ENCODE data around the gene FRG2. TPM values are rescaled to one million over a fixed set of nuclear protein-coding genes. Genes with fewer than 3 reads are reported as not detected.
"Not testable (repeated sequence)": the region's sequence is repeated elsewhere in the genome, so short reads cannot be mapped to it uniquely, and the experiment has no call there.

FRG2 gene
- total RNA-seq: not detected
- not detected for polyA plus RNA-seq

DNA sequence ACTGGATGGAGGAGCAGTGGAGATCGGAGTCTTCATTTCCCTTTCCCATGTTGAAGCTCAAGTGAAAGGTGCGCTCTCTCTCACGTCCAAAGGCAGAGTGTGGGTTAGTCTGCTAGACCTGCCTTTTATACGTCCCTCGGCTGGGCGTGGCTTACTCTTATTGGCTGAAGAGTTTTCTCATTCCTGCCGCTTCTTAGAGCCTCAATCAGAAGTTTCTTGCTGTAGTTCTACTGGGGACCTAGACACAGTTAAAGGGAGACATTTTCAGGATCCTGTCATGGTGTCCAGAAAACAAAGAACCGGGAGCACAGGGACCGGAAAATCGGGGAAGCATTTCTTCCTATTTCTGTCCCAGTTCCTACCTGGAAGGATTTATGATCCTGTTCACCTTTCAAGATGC, at the start of gene FRG2:
Gene FRG2 (minus strand): TSS at position 101 of the 400 bp plus-strand sequence. CDS start 52 bp downstream, at position 49.
- DNase-seq; H3K4me3 ChIP-seq; H3K9me3 ChIP-seq; H3K36me3 ChIP-seq; intact Hi-C loops (cut with DNase I); H3K27ac ChIP-seq; H3K4me1 ChIP-seq: not testable (repeated sequence)
- WGBS, 2 donors: 59 to 83% methylated on average over 3 of the region's 10 CpGs
- peaks cover 0 to 14% (median 3%) of the 10 kb centered on the region in 3 donors for H3K27me3 ChIP-seq

DNA sequence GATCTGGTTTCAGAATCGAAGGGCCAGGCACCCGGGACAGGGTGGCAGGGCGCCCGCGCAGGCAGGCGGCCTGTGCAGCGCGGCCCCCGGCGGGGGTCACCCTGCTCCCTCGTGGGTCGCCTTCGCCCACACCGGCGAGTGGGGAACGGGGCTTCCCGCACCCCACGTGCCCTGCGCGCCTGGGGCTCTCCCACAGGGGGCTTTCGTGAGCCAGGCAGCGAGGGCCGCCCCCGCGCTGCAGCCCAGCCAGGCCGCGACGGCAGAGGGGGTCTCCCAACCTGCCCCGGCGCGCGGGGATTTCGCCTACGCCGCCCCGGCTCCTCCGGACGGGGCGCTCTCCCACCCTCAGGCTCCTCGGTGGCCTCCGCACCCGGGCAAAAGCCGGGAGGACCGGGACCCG, 41.3 kb upstream of the FRG2 start:
- H3K4me1 ChIP-seq, H3K27ac ChIP-seq: not testable (repeated sequence)

DNA sequence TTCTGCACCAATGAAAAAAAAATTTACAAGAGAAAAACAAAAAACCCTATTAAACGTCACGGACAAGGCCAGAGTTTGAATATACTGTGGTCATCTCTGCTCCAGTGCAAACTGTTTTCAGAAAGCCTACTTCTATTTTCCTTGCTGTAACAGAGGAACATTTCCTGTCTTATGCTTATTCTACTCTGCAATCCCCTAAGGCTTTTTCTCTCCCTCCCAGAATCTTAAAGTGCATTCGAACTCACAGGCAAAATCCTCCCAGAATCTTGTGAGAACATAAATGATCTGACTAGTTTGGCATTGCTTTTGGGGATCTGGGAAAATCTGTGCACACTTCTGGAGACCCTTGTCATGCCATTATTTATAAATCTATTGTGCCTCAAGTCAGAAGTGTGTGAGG, 37.7 kb upstream of the FRG2 start:
- H3K4me3 ChIP-seq; H3K36me3 ChIP-seq; H3K4me1 ChIP-seq; H3K9me3 ChIP-seq; H3K27ac ChIP-seq; intact Hi-C loops (cut with DNase I); DNase-seq; H3K27me3 ChIP-seq: not testable (repeated sequence)
- 30% methylated on average over 3 of the region's 3 CpGs; no CpG with 5 or more reads in 1 of the 2 donors for WGBS, 2 donors

More for the DNA sequence above, 41.3 kb upstream of the FRG2 start:
- H3K4me3 ChIP-seq; H3K9me3 ChIP-seq; H3K36me3 ChIP-seq; H3K27me3 ChIP-seq; intact Hi-C loops (cut with DNase I); DNase-seq: not testable (repeated sequence)
- WGBS, 2 donors: 71 to 77% methylated on average over 36 to 37 of the region's 45 CpGs

DNA sequence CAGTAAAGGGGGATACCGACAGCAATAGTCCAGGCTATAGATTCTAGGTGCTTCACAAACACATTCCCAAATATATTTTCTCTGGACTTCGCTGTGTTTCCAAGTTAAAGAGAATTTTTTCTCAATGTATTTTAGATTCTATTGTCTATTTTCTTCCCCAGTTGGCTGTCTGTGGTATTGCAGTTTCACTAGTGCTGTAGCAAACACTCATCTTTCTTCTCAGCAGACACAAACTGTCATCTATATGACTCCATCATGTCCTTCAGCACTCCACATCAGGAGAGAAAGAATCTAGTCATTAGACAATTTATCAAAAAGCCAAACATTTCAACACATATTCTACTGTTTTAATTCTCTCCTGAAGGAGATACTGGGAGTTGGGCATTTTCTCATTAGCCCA, 37.3 kb upstream of the FRG2 start, which contains the start of gene DBET:
Gene DBET (plus strand): TSS at position 161 of the 400 bp plus-strand sequence.
- intact Hi-C loops (cut with DNase I): not testable (repeated sequence)

DNA sequence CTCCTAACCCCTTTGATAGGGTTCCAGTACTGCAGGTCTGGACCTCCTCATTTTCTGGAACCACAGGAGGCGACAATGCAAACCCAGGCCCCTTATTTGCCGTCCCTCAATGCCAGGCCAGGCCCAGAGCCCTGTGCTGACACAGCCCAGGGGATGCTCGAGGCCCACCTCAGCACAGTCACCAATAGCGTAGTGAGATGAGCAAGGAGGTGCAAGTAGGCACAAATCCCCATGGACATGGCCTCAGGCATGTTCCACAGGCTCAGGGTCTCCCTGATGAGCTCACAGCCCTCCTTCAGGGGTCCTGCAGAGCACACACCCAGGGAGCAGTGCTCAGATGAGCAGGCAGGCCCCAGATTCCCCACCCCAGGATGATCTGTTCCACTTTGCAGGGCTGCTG, 31.9 kb upstream of the FRG2 start:
- WGBS, 2 donors: 60 to 73% methylated on average over 4 of the region's 4 CpGs
- H3K4me1 ChIP-seq; H3K4me3 ChIP-seq; H3K27ac ChIP-seq; H3K9me3 ChIP-seq; DNase-seq; H3K36me3 ChIP-seq; H3K27me3 ChIP-seq; intact Hi-C loops (cut with DNase I): not testable (repeated sequence)

More for the DNA sequence above, 37.3 kb upstream of the FRG2 start, which contains the start of gene DBET:
- not testable (repeated sequence) for H3K27ac ChIP-seq, H3K4me1 ChIP-seq, DNase-seq, H3K27me3 ChIP-seq, H3K9me3 ChIP-seq, H3K36me3 ChIP-seq, H3K4me3 ChIP-seq
- 38% methylated on average over 2 of the region's 2 CpGs; no CpG with 5 or more reads in 1 of the 2 donors for WGBS, 2 donors

DNA sequence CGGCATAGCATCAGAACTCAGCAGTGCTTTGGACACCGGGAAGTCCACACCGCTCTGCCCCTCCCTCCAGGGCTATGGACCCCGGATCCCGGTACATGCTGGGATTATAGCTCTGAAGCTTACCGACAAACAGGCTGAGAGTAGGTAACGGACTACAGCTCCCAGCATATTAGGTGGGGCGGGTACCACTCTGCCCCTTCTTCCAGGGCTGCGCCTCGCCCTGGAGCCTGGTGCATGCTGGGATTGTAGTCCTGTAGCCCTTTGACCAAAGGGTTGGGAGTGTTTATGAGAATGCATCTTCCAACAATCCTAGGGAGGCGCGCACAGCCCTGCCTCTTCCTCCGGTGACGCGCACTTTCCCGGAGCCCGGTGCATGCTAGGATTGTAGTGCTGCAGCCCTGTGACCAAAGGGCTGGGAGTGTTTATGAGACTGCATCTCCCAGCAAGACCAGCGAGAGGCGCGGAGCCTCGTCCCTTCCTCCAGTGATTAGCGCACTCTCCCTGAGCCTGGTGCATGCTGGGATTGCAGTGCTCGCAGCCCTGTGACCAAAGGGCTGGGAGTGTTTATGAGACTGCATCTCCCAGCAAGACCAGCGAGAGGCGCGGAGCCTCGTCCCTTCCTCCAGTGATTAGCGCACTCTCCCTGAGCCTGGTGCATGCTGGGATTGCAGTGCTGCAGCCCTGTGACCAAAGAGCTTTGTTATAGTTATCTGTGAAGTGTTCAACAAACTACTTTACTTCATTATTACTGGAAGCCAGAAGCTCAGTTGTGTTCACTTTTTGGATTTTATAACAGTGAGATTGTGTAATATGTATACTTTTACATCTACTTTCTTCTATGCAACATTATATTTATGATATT, 22.6 kb upstream of the FRG2 start:
- H3K27ac ChIP-seq; H3K4me3 ChIP-seq; intact Hi-C loops (cut with DNase I); H3K4me1 ChIP-seq; DNase-seq; H3K9me3 ChIP-seq; H3K36me3 ChIP-seq; H3K27me3 ChIP-seq: not testable (repeated sequence)
- WGBS, 2 donors: 43 to 47% methylated on average over 6 to 7 of the region's 28 CpGs

DNA sequence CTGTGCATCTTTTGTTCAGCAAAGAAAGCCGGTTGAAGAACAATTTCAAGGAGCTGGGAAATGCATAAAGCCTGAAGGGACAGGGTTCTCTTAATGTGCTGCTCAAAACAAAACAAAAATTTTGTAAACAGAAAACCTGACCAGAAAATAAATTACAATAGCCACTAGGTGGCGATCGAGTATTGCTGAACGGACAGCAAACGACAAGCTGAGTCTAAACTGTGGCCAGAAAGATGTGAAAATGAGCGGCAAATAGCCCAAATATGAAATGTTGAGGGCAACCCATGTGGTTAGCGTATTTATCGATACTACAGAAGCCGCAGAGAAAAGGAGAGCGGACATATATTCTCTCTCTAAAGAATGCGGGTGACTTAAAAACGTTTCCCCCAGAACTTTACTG, 20.6 kb upstream of the FRG2 start:
- H3K4me1 ChIP-seq; H3K27ac ChIP-seq; DNase-seq; H3K4me3 ChIP-seq; H3K27me3 ChIP-seq; intact Hi-C loops (cut with DNase I); H3K9me3 ChIP-seq; H3K36me3 ChIP-seq: not testable (repeated sequence)
- 4 to 10% methylated on average over 1 of the region's 12 CpGs for WGBS, 2 donors

DNA sequence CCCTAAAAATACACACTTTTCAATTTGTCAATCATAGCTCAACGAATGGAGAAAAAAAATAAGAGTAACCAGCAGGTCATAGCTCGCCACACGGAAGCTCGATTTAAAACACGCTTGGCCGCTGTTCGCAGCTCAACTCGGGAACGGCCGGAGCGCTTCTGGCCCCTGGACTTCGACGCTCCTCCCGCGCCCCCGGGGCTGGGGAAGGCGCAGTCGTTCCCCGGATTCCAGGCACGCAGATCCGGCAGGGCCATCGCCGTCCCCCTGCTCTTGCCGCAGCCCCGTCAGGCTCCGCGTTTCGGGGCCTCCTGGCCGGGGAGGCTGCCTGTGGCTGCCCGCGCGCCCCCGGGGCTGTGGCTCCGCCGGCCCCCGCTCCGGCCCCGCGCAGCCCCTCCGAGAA, 13.8 kb upstream of the FRG2 start:
- H3K27ac ChIP-seq; H3K4me1 ChIP-seq; H3K4me3 ChIP-seq; H3K9me3 ChIP-seq; DNase-seq; H3K36me3 ChIP-seq; intact Hi-C loops (cut with DNase I): not testable (repeated sequence)
- peaks cover 3 to 33% (median 23%) of the 10 kb centered on the region in 3 donors for H3K27me3 ChIP-seq
- WGBS, 2 donors: 27 to 51% methylated on average over 32 of the region's 40 CpGs

DNA sequence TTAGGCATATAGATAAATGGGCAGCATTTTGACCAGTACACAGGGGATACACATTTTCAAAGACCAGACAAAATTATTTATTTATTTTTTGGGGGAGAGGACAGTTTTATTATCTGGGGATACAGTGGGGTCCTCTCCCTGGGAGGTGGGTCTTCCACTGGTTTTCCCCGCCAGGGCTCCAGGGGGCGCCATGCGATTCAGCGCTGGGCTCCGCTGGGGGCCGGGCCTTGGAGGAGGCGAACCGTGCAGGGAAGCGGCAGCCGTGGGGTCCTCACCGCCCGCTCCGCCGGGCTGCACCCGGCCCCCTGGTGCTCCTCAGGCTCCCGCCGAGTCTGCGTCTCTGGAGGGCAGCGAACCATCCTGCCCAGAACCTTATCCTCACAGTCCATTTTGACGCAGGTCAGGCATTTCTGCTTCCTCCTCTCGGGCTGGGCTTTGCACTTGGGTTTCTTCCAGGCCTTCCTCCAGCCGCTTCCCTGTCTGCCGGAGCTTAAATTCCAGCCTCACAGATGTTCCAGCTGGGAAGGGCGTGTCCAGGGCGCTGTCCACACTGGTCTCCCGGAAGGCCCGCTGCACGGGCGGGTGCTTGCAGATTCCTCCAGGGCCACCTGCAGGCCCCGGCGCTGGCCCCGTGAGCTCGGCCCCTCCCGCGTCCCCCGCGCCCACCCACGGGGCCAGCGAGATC, 10.8 kb upstream of the FRG2 start:
- 6 to 13% methylated on average over 4 to 6 of the region's 39 CpGs for WGBS, 2 donors
- H3K4me3 ChIP-seq, H3K36me3 ChIP-seq: not testable (repeated sequence)

DNA sequence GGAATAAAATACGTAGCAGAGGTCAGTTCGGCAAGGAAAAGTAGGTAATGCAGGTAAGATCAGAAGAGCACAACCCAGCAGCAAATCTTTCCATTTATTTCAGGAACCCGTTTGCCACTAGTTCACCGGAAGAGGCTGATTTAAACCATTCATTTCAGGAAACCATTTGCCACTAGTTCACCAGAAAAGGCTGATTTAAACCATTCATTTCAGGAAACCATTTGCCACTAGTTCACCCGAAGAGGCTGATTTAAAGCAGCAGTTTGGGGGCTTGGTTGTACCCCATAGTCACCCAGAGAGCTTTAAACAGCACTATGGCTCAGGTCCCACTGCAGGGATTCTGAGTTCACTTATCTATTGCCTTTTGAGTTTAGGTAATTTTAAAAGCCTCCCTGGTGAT, 4.2 kb upstream of the FRG2 start:
- H3K36me3 ChIP-seq; H3K4me3 ChIP-seq; intact Hi-C loops (cut with DNase I); DNase-seq; H3K27ac ChIP-seq; H3K9me3 ChIP-seq; H3K4me1 ChIP-seq: not testable (repeated sequence)
- 53 to 66% methylated on average over 3 of the region's 5 CpGs for WGBS, 2 donors
- peaks cover 3 to 24% (median 18%) of the 10 kb centered on the region in 3 donors for H3K27me3 ChIP-seq

More for the DNA sequence above, 10.8 kb upstream of the FRG2 start:
- H3K9me3 ChIP-seq; H3K27ac ChIP-seq; H3K4me1 ChIP-seq; DNase-seq; intact Hi-C loops (cut with DNase I): not testable (repeated sequence)
- peaks cover 3 to 53% (median 38%) of the 10 kb centered on the region in 3 donors for H3K27me3 ChIP-seq

DNA sequence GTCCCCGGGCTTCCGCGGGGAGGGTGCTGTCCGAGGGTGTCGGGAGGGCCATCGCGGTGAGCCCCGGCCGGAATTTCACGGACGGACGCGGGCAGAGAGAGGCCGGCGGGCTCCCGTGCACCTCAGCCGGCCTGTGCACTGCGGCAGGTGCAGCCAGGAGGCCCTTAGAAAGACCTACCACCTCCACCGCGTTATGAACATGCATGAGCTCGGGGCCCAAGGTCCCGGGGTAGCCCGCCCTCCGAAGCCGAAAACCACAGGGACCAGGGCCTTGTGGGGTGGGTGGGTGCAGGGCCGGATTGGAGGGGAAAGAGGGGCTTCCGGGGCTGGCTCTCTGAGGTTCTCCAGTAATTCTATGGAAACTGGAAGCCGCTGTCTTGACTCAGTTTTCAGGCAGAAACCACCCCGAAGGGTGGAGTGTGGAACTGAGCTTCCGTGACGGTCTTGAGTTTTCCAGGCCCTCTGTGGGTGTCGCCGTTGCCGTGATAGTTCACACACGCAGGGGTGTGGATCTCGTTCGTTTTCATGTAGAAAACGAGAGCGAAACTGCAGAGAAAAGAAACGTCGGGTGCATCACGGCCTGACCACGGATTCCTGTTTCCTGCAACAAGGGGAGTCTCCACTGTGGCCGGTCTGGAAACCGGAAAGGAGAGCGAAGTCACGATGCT, 4.3 kb downstream of the FRG2 start:
- DNase-seq; intact Hi-C loops (cut with DNase I); H3K27ac ChIP-seq; H3K9me3 ChIP-seq; H3K36me3 ChIP-seq: not testable (repeated sequence)
- WGBS, 2 donors: 23 to 28% methylated on average over 29 to 38 of the region's 47 CpGs
- Histone ChIP-seq H3K4me3 (peak overlapping the region in 3 of 4 donors; percentile 8 to 33 (median 23)), H3K4me1 (peaks cover 0 to 30% (median 22%) of the 10 kb centered on the region in 4 donors), H3K27me3 (peaks cover 10 to 53% (median 36%) of the 10 kb centered on the region in 3 donors)

DNA sequence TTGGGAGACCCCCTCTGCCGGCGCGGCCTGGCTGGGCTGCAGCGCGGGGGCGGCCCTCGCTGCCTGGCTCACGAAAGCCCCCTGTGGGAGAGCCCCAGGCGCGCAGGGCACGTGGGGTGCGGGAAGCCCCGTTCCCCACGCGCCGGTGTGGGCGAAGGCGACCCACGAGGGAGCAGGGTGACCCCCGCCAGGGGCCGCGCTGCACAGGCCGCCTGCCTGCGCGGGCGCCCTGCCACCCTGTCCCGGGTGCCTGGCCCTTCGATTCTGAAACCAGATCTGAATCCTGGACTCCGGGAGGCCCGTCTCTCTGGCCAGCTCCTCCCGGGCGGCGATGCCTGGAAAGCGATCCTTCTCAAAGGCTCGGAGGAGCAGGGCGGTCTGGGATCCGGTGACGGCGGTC, 5.1 kb downstream of the FRG2 start:
- DNase-seq; H3K9me3 ChIP-seq; H3K27ac ChIP-seq; H3K36me3 ChIP-seq; intact Hi-C loops (cut with DNase I): not testable (repeated sequence)
- peak overlapping the region in 1 of 4 donors; percentile 30 for H3K4me3 ChIP-seq
- 49 to 50% methylated on average over 18 of the region's 39 CpGs for WGBS, 2 donors
- H3K27me3 ChIP-seq: peaks cover 15 to 61% (median 43%) of the 10 kb centered on the region in 3 donors
- peaks cover 0 to 38% (median 29%) of the 10 kb centered on the region in 4 donors for H3K4me1 ChIP-seq
